ENCODE data around the gene PATL2.
"Not testable (repeated sequence)": the region's sequence is repeated elsewhere in the genome, so short reads cannot be mapped to it uniquely, and the experiment has no call there.

Gene PATL2

DNA sequence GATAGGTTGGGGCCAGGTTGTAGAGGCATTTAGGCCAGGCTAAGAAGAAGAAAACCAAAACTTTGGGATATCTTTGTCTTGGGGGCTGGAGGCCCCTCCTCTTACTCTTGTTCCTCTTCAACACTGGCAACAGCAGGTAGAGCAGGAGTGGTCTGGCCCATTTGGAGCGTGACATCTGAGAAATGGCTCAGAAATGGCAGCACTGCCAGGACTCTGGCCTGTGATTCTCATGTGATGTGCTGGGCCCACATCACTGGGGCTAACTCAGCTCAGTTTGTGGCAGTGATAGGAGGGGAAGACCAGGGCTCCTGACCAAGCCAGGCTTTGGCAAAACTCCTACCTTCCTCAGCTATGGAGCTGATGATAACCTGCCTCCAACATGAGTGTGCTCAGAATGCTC is 18.5 kb downstream of the PATL2 start:
- DNase-seq (ENCODE audit: low read depth in 2 of 3, low spot score in 2 of 3): no peak

DNA sequence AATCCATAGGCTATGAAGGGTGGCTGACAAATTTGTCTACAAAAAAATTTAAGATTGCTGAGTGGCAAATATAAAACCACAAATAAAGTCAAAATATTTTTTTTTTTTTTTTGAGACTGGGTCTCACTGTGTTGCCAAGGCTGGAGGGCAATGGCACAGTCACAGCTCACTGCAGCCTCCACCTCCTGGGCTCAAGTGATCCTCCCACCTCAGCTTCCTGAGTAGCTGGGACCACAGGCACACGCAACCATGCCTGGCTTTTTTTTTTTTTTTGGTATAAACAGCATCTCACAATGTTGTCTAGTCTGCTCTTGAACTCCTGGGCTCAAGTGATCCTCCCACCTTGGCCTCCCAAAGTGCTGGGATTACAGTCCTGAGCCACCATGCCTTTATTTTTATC is 20.9 kb downstream of the PATL2 start:
- DNase-seq (ENCODE audit: low read depth in 2 of 3, low spot score in 2 of 3): not testable (repeated sequence)

DNA sequence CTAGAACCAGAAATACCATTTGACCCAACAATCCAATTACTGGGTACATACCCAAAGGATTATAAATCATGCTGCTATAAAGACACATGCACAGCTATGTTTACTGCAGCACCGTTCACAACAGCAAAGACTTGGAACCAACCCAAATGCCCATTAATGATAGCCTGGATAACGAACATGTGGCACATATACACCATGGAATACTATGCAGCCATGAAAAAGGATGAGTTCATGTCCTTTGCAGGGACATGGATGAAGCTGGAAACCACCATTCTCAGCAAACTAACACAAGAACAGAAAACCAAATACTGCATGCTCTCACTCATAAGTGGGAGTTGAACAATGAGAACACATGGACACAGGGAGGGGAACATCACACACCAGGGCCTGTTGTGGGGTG is 21.8 kb downstream of the PATL2 start:
- DNase-seq (ENCODE audit: low read depth in 2 of 3, low spot score in 2 of 3): not testable (repeated sequence)

DNA sequence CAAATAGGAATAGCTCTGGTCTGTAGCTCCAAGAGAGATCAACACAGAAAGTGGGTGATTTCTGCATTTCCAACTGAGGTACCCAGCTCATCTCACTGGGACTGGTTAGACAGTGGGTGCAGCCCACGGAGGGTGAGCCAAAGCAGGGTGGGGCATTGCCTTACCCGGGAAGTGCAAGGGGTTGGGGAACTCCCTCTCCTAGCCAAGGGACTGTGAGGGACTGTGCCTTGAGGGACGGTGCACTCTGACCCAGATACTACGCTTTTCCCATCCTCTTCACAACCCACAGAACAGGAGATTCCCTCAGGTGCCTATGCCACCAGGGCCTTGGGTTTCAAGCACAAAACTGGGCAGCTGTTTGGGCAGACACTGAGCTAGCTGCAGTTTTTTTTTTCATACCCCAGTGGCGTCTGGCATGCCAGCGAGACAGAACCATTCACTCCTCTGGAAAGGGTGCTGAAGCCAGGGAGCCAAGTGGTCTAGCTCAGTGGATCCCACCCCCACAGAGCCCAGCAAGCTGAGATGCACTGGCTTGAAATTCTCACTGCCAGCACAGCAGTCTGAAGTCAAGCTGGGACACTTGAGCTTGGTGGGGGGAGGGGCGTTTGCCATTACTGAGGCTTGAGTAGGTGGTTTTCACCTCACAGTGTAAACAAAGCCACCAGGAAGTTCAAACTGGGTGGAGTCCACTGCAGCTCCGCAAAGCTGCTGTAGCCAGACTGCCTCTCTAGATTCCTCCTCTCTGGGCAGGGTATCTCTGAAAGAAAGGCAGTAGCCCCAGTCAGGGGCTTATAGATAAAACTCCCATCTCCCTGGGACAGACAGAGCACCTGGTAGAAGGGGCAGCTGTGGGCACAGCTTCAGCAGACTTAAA is 28.1 kb downstream of the PATL2 start:
- DNase-seq (ENCODE audit: low read depth in 2 of 3, low spot score in 2 of 3): peak; percentile 35 to 55 (median 51)

DNA sequence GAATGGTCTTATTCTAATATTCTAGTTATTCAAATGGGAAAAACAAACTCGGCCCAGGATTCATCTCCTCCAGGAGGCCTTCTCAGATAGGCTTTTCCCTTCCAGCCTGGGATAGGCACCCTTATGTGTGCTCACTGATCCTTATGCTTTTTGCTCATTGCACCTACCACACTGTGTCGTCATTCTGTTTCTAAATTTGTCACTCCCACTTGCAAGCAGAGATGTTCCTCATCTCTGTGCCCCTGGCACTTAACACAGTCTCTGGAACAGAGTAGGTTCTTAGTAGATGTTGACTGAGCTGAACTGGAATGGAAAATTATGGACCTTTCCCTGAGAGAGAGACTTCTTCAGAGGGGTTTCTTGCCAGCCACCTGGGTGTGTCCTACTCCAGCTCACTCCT is 28.9 kb downstream of the PATL2 start:
- no peak for DNase-seq (ENCODE audit: low read depth in 2 of 3, low spot score in 2 of 3)

DNA sequence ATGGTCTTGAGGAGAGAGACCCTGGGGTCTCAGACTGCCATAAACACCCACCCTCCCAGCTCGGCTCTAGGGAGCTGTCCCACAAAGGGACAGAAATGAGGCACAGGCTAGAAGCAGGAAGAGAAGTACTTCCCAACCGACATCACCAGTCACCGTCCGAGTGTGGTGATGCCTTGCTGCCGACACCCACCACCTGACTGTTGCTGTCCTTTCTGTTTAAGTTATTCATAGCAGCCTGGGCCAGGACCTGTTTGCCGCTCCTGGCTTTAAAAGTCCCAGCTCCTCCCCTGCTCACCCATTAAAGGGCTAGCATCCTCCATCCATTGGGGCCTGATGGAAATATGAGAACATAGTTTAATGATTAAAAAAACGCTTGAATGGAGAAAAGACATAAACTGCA is 34.4 kb downstream of the PATL2 start:
- DNase-seq (ENCODE audit: low read depth in 2 of 3, low spot score in 2 of 3): no peak

DNA sequence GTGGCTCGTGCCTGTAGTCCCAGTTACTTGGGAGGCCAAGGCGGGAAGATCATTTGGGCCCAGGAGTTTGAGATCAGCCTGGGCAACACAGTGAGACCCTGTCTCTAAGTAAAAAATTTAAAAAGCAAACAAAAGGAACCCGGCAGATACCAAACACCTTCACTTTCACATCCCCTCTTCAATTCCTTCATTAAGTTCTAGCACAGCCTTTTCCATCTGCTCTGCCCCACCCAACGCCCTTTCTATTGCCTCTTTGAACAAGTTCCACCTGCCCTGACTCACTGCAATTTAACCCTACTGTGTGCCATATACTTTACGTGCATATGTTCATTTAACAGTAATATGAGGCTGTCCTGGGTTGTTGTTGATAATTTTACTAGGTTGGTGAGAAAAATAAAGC is 35.2 kb downstream of the PATL2 start:
- DNase-seq (ENCODE audit: low read depth in 2 of 3, low spot score in 2 of 3): no peak

DNA sequence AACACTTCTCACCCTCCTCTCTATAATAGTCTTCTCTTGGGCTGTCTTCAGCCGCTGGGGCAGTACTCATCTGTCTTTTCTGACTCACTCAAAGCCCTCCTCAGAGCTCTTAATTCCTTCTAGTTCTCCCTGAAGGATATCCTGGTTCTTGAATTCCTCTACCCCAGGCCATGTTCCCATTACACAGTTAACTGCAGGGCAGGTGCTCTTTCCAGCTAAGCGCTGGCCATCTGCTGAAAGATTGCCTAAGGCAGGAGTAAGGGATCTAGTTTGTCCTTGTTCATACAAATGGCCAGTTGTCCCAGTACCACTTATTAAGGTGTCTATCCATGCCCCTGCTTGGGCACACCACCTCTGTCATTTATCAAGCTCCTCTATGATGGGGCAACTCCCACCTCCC is 37.5 kb downstream of the PATL2 start:
- DNase-seq (ENCODE audit: low read depth in 2 of 3, low spot score in 2 of 3): no peak

DNA sequence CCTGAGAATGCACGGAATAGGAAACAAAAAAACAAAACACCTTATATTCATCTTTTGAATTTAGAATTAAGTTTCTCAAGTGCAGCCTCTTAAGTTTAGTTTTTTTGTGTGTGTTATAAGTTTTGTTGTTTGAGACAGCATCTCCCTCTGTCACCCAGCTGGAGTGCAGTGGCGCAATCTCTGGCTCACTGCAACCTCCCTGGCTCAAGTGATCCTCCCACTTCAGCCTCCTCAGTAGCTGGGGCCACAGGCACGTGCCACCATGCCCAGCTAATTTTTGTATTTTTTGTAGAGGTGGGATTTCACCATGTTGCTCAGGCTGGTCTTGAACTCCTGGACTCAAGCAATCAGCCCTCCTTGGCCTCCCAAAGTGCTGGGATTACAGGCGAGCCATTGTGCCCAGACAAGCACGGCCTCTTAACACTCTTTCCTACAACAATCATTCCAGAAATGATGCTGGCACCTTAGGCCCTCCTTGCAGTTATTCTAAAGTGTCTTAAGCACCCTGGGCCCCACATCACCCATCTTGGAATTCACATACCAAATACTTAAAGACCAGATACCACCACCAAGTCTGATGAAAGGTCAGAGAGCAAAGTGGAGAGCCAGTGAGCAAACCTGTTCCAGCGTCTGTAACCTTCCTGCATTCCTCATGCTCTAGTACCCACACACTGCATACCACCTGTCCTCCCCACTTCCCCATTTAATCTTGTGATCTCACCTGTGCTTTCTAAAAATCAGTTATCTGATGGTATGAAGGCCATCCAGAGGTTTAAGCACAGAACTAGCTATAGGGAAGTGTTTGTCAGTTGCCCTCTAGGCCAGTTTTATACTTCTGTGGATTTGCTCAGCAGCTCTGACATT is 40.8 kb downstream of the PATL2 start:
- DNase-seq (ENCODE audit: low read depth in 2 of 3, low spot score in 2 of 3): no peak

DNA sequence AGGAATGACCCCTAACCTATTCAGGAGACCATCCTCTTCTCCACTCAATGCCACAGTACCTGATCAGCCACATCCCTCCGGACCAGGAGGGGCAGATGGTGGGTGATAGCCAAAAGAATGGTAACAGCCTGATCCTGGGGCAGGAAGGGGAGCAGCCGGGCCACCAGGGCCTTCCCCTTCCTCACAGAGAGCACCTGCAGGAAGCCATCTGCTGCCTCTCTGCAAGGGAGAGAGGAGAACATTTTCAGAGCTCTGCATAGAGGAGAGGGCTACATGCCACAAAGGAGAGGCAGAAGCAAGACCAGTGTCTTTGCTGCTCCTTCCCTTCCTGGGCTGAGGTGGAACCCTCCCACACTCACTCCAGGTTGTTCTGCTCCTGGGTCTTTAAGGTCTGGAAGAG is 42.2 kb downstream of the PATL2 start:
- DNase-seq (ENCODE audit: low read depth in 2 of 3, low spot score in 2 of 3): no peak

DNA sequence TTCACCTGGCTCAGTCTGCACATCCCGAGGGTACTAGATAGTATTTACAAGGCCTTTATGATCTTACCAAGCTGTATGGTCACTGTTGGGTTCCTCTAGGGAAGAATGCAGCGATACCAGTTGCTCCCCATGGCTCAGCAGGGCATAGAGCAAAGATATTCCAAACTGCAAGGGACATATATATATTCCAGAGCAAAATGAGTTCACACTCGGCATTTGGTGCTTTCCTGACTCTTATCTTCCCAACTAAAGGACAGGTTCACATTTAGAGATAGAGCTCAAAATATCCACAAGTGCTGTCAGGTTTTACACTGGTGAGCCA is 44.1 kb downstream of the PATL2 start:
- no peak for DNase-seq (ENCODE audit: low read depth in 2 of 3, low spot score in 2 of 3)

DNA sequence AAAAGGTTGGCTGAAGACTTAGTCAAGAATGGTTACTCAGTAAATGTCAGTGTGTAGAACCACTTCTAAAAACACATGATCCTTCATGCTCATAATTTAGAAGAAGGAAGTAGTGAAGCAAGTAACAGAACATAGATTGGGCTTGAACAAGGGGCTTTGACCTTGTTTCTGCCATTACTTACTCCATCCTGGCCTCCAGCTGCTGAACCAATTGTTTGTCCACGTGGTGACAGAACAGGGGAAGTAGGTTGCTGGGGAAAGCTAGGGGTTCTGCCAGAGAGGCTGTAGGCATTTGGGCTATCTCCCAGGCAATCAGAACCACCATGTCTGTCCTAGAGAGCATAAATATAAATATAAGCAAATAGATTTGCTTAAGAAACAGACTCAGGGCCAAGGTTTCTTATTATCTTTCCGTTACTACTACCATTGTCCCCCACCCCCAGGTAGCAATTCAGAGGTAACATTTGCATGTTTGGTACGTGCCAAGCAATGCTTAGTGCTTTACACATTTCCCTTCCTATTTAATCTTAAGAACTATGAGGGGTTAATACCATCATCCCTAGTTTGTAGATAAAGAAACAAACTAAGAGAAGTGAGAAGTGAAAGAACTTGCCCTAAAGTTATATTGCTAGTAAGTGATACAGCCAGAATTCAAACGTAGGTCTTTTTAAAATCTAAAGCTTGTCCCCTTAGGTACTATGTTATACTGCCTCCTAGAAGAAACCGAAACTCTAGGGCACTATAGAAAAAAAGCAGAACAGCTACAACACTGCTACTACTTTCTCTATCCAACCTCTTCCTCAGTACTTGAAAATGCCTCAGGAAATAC is 44.7 kb downstream of the PATL2 start:
- no peak for DNase-seq (ENCODE audit: low read depth in 2 of 3, low spot score in 2 of 3)

DNA sequence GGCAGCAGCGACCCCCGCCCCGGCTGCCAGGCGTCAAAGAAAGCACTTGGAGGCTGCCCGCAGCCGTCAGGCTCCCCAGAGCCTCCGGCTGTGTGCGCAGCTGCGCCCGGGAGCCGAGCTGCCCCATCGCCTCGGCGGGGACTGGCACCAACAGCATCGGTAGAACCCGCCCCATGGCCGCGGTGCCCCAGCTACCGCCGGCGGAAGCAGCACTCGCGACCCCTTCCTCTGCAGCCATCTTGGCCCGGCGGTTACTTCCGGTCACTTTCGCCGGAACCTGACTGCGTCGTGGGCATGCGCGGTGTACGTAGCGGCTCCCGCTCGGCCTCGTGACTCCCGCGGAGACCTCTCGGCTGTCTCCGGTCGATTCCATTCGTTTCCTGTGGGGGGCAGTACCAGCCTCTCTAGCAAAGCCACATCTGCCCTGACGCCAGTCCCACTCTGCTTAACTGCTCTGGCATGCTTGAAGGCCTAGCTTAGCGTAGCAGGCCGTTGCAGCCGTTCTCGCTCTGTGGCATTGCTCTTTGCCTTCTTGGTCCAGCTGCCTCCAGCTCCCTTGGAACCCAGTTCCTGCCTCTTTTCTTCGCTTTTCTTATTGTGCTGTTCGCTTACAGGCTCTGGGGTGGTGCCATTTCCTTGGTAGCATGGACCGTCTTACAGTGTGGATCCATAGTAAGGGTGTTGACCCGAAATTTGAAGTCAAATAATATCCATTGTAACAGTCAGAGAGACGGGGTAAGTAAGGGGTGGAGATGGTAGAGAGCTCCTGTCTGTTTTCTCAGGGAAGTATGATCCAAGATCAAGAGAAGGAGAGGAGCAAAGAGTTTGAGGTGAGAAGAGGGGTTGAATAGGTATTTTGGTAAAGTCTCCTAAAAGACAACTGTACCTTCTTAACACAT is 47.5 kb downstream of the PATL2 start, which contains the start of gene SPG11:
Gene SPG11, minus strand, starts transcription at position 253 of the 899 bp plus-strand sequence. Its CDS starts 15 bp downstream, at position 238.
- DNase-seq (ENCODE audit: low read depth in 2 of 3, low spot score in 2 of 3): peak; percentile 76 to 95 (median 92)

DNA sequence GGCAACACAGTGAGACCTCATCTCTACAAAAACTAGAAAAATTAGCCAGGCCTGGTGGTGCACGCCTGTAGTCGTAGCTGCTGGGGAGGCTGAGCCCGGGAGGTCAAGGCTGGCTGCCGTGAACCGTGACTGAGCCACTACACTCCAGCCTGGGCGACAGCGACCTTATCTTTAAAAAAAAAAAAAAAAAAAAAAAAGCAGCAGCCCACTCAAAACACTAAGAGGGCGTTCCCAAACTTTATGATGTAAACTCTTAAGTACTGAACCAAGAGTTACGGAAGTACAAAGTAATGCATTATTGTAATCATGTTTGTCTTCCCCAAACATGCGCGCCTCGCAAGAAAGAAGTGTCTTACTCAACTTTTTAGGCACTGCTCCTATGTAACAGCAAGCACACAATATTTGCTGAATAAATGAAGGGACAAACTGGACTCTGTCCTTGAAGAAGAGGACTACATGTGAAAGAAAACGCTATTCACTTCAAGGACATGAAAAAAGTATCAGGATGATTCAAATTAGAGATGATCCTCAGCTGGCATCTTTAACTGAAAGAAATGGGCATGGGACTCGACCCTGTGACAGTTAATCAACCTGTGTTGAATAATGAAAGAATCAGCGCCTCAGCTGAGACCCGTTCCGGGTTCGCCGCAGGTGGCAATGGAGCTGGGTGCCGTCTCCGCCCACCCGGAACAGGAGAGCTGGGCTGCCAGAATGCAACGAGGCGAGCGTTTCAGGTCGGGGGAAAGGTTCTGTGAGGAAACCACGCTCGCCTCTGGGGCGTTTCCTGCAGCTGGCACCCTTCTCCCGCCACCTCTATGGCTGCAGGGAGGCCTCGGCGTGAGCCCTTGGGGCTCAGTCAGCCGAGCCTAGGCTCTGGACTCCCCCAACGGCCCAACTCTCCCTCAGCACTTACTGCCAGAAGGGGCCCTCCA is 48.4 kb downstream of the PATL2 start:
- DNase-seq (ENCODE audit: low read depth in 2 of 3, low spot score in 2 of 3): peak; percentile 61 to 67 (median 65)

DNA sequence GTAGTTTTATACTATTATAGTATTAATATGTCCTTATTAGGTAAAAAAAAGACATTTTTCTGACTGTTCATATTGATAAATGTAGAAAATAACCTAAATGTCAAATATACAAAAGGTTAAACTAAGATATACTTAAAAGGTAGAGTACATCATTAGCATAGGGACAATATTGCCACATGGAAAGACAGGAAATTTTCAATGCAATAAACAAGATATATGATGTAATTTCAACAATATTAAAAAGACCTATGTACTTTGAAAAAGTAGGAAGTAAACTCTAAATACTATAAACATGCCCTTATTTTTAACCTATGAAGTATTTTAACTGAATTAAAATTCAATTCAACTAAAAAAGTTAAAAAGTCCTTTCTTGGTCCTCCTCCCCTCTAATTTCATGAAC is 49.5 kb downstream of the PATL2 start:
- DNase-seq (ENCODE audit: low read depth in 2 of 3, low spot score in 2 of 3): no peak

DNA sequence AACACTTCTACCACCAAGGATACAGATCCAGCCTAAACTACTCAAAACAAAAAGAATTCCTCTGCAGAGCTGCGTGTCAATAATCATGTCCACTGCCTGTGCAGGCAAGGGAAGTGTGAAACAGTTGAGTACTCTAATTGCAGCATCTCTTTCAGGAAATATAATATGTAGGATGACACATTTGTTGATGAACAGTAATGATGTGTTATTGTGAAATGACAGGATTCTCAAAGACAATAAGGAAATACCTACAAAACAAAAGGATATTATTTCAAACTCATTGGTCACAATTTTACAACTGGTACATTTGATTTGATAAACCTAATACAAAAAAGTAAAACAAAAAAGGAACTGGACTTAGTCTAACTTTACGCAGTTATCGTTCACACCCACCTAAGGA is 52.1 kb downstream of the PATL2 start:
- no peak for DNase-seq (ENCODE audit: low read depth in 2 of 3, low spot score in 2 of 3)

DNA sequence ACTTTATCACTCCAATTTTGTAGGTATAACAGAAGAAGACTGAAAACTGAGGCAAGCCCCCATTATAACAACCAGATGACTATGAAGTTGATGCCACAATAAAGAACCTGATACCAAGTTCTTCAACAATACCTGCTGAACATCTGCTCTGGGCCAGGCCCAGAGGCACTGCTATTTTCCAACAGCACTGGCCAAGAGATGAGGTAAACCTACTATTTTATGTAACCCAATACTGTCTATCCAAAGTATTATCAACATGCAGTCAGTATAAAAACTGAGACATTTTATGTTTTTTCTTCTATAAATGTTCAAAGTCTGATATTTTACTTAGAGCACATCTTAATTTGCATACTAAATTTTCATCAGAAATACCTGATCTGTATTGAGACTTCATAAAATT is 53.7 kb downstream of the PATL2 start:
- no peak for DNase-seq (ENCODE audit: low read depth in 2 of 3, low spot score in 2 of 3)

DNA sequence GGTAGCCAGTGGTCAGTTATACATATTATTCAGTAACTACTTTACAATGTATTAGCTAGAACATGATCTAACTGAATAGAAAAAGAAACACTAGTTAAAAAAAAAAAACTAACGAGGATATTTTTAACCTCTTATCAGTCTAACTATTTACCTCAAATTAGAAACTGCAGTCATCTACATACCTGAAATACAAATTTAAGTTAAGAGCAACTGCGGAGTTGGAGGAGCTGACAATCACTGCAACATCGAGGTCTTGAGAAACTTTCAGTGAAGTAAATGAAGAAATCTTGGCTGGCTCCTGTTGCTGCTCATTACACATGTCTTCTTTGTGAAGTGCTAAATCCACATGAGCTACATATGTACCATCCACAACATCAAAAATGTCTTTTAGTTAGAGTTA is 54.2 kb downstream of the PATL2 start:
- no peak for DNase-seq (ENCODE audit: low read depth in 2 of 3, low spot score in 2 of 3)

DNA sequence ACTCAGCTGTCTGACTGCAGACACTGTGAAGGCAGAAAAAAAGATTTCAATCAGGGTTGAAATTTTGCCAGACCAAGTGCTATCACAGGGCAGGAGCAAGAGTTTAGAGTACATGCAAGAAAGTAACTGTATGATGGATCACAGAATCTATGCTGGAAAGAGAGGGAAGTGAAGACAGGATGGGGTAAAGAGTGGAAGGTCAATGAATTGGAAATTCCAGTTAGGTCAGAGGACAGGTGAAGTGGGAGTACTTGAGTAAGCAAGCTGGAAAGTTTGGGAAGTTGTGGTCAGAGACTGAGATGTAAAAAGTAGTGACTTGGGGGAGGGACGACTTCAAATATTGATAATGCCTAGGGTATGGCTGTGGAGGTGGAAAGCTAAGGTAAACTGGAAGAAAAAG is 54.8 kb downstream of the PATL2 start:
- no peak for DNase-seq (ENCODE audit: low read depth in 2 of 3, low spot score in 2 of 3)

Measured in activated CD8-positive, alpha-beta memory T cell treated with anti-CD3 and anti-CD28 coated beads for 48 hours (primary cell).